HG02759 (cell line): ENCODE data around the gene LRP4.
A peak's percentile ranks its signal among the peaks of the same experiment; 100 is the strongest.

Source experiments
- ATAC-seq: cut with Tn5 transposase; IDR thresholded peaks from one replicate; pipeline ENCODE4 v1.9.1; 2021; ENCODE audit warnings: mild to moderate bottlenecking, moderate library complexity; ENCODE audit not compliant: unreplicated experiment

The LRP4 gene

DNA sequence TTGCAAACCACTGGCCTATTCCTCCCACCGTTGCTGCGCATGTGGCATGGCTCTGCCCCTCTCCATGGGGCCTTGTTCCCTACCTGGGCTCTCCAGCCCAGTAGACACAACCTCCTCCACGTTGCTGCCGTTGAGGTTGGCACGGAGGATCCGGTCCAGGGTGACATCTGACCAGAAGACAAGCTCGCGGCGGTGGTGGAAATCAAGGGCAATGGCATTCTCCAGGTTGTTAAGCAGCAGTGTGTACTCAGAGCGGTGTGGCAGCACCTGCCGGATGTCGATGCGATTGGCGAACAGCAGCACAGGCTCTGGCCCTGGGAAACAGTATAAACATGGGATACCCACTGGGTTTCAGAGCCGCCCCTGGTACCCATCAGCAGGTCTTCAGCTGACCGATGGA lies 23.8 kb downstream of the LRP4 start:
- no peak for ATAC-seq

DNA sequence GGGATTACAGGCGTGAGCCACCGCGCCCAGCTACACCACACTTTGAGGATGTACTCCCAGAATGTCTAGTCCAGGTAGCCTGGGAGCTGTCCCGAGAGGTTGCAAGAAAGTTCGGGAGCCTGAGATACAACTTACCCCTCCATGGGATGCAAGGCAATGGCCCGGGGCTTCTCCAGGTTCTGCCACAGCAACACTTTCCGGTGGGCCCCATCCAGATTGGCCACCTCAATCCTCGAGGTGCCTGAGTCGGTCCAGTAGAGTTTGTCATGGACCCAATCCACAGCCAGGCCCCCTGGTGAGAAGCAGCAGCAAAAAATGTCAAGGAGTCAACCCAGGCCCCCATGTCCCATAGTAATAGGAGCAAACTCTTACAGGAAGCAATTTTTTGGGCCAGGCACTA lies 25.5 kb downstream of the LRP4 start:
- no peak for ATAC-seq

DNA sequence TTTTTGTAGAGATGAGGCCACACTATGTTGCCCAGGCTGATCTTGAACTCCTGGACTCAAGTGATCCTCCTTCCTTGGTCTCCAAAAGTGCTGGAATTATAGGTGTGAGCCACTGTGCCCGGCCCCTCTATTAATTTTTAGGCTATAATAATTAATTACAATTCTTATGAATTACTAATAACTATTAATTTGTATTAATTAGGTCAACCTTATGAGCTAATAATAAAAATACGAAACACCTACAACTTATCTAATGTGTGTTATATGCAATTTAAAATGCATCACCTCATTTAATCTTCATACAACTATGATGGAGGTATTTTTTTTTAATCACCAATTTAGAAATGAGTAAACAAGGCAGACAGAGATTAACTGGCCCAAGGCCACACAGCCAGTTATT lies 26.2 kb downstream of the LRP4 start:
- ATAC-seq = no peak

DNA sequence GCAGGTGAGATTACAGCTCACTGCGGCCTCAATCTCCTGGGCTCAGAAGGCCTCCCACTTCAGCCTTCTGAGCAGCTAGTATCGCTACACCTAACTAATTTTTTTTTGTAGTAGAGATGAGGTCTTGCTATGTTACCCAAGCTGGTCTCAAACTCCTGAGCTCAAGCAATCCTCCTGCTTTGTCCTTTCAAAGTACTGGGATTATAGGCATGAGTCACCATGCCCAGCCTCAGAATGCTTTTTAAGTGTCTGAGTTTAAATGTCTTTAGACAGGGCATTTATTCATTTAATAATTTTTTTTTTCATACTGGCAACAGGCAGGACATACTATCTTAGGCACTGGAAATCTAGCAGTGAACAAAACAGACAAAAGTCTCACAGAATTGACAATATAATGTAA lies 27.7 kb downstream of the LRP4 start:
- ATAC-seq = no peak

DNA sequence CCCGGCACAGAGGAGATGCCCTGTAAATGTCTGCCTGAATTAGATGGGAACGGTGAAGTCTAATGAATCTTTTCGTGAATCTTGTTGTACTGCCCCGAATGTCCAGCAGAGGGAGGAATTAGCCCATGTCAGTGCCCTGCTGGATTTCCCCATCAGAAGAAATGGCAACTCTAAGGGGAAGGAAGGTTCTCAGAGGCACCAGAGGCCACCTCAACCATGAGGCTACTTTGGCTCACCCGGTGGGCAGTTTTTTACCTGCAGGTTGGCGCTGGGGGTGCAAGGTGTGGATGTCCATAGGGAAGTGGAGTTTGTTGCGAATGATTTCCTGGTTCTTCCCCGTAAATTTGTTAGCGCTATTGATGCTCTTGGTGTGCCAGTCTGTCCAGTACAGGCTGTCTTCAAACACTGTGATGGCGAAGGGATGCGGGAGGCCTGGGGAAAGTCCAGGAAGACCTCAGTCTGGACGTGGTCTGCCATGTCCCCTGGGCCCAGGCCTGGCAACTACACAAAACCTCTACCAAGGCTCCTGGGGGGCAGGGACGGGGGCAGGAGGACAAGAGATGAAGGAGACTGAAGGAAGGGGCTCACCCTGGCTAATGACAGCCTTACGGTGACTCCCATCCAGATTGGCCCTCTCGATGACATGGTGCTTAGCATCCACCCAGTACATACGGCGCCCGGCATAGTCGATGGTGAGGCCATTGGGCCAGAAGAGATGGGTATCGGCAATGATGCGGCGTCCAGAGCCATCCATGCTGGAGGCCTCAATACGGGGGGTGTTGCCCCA lies 28.5 kb downstream of the LRP4 start:
- ATAC-seq = peak; percentile 65

DNA sequence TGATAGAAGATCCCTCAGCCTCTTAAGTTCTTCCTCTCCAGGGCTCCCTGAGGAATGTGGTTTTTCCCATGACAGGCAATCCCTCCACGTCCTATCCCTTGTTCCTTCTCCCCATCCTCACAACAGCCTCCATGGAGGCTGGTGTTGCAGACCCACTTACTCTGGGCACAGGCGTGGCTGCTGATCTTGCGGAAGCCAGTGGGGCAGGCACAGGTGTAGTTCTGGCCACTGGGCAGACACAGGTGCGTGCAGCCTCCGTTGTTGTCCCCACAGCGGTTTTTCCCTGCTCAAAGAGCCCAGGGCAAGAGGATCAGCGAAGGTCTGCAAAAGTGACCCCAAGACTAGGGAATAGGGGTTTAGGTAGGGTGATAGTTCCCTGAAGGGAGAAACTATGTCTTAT lies 29.1 kb downstream of the LRP4 start:
- ATAC-seq = no peak

DNA sequence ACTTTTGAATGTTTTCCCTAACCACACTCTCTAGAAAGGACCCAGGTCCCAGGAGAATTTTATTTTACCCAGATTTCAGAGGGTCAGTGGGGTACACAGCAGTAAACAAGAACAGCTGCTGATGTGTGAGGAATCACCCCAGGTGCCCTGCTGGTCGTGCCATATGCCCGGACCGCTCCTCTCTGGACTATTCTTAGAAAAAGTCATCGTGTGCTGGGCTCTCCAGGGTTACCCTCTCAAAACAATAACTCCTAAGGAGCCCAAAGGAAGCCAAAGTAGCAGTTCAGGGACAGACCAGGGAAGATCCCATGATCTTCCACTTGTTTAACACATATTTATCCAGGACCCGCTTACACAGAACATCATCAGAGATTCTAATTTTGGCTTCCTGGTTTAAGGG lies 29.7 kb downstream of the LRP4 start:
- no peak for ATAC-seq

DNA sequence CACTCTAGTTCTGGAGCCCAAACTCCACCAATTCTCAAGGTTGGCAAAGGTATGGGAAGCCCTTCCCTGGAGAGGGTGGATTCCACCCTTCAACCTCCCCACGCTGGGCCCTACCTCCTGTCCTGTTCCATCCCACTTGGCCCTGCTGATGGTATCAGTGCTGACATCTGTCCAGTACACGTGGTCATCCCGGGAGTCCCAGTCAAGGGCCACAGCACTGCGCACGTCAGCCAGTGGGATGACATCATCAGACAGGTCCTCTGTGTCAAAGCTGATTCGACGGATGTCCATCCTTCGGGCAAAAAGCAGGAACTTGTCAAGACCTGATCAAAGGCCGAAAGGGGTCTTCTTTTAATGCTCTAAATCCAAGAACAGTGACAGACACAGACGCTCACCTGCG lies 32.1 kb downstream of the LRP4 start:
- no peak for ATAC-seq

DNA sequence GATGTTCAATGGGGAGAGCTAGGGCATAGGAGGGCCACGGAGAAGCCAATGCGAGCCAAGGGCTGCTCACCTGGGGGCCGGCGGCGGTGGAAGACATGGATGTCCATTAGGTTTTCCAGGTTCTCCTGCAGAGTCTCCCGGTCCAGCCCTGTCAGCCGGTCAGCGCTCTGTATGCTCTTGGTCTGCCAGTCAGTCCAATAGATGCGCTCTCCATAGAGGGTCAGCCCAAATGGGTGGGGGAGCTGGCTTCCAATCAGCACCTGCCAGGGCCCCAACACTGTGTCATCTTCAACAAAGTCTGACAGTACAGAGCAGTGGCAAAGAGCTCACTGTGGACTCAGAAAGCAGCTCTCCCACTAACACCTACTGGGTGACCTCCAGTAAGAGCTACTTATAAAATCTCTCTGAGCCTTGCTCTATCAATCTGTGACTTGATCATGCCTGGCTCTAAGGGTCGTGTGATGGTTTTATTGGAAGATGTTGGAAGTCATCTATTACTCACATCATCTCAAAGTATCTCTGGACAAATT lies 39.2 kb downstream of the LRP4 start:
- no peak for ATAC-seq

DNA sequence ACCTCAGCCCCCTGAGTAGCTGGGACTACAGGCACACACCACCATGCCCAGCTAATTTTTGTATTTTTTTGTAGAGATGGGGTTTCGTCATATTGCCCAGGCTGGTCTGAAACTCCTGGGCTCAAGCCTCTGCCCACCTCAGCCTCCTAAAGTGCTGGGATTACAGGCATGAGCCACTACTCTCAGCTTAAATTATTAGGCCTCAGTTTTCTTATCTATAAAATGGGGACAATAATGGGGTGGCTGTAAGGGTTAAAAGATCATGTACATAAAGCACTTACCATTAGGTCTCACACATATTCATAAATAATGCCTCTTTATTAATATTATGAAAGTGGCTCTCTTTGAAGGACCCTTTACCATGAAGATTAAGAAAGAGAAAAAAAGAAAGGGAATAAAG lies 40.8 kb downstream of the LRP4 start:
- ATAC-seq = no peak

DNA sequence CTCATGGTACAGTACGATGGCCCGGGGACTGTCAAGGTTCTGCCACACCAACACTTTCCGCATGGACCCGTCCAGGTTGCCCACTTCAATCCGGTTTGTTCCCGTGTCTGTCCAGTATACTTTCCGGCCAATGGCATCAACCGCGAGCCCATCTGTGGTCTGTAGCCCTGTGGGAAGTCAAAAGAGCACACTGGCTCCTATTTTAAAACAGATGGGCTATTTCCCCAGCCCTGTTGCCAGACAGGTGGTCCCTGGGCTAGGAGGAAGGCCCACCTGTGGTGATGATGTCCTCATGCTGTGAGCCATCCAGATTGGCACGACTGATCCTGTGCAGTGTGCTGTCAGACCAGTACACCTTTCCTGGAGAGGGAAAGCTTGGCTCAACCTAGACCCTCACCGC lies 41.9 kb downstream of the LRP4 start:
- no peak for ATAC-seq

DNA sequence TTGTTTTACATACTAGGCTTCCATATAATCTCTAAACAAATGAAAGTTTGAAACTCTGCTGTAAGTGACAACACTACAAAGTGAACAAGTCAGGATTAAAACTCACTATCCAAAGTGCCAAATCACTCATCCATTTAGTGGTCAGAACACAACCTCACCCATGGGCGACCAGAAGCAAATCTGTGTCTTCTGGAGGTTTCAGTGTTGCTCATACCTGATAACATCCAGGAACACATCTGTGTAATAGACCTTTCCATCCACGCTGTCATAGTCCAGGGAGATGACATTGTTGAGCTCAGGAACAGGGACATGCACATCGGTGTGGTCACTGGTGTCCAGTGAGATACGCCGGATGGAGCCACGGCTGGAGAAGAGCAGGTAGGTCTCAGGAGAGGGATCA lies 43.8 kb downstream of the LRP4 start:
- no peak for ATAC-seq

DNA sequence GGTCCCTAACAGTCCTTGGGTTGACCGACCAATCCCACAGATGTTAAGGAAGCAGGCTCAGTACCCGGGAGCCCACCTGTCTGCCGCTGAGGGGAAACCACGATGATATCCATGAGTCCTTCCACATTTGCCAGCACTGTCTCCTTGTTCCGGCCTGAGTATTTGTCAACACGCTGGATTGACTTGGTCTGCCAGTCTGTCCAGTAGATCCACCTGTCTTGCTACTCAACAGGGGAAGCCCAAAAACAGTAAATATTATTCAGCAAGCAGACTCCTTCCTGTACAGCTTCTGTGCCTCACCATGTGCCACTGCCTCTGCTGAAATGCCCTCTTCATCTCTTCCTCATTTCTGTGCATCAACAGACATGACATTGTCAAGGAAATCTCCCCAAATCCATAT lies 49.4 kb downstream of the LRP4 start:
- no peak for ATAC-seq

DNA sequence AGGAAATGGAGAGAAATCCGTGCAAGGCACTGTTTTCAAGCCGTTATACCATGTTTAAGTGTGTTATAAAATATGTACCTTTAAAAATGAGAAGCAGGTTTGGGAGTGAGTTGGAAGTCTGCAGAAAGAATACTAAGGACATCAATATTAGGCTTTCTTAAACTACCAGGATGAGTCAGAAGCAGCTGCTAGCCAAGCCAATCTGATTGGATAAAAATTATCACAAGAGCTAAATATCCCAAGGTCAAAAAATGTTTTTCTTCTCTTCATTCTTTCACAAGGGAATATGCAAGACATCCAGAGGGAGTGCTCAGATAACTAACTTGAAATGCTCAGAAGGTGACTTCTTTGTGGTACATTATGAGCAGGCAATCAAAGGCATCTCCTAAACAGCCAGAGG lies 53.0 kb downstream of the LRP4 start:
- no peak for ATAC-seq

DNA sequence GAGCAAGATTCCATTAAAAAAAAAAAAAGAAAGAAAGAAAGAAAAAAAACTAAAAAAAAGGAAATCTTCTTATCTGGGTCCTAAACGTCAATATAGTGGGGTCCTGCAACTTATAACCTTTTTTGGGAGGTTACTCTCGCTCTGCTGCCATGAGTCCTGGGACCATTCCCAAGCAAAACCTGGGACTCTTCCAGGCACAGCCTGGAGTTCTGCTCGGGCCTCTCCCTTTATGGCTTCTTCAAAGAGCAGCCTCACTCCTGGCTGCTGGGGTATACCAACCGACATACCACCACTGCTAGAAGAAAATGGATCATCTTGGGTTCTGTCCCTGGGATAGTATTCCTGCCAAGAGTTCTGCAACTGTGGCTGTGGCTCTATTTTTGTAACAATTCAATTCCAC lies 58.1 kb downstream of the LRP4 start:
- no peak for ATAC-seq

DNA sequence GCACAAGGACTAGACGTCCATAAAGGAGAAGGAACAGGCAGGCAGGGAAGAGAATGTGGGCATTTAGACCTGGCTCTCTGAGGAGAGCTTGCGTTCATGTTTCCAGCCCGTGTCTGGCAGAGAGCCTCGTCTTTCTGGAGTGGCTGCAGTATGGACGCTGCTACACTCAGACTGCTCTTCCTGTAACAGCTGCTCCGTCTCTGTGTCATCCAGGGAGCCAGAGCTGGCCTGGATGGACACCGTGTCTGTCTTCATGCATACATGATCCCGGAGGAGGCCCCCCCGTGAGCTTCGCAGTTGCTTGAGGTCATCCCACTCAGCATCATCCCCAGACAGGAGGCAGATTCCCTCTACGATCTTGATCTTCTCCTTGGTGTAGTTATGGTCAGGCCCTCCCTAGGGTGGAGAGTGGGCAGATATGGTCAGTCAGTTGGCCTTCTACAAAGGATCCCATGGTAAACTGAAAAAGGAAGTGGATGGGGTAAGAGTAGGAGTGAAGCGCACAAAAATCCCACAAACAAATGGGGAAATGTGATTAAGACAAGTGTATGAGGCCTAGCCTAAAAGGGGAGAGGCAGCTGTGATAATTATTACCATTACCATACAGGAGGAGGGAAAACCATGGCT lies 59.3 kb downstream of the LRP4 start:
- no peak for ATAC-seq

DNA sequence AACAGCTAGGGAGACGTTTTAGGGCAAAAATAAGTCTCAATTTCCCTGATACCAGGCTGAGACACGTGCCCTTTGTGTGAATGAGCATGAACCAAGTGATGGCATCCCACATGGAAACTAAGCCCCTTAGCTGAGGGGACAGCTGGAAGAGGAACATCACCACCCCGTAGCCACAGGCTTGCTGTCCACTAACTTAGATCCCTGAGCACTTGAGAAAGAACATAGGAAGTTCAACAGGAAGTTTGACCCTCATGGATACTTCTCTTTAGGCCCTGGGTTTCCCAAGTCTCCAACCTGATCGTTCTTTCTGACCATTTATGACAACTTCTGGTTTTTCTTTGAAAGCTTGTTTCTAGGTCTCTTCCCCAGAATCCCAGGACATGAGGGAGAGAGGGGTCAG lies 60.7 kb downstream of the LRP4 start:
- ATAC-seq = no peak

DNA sequence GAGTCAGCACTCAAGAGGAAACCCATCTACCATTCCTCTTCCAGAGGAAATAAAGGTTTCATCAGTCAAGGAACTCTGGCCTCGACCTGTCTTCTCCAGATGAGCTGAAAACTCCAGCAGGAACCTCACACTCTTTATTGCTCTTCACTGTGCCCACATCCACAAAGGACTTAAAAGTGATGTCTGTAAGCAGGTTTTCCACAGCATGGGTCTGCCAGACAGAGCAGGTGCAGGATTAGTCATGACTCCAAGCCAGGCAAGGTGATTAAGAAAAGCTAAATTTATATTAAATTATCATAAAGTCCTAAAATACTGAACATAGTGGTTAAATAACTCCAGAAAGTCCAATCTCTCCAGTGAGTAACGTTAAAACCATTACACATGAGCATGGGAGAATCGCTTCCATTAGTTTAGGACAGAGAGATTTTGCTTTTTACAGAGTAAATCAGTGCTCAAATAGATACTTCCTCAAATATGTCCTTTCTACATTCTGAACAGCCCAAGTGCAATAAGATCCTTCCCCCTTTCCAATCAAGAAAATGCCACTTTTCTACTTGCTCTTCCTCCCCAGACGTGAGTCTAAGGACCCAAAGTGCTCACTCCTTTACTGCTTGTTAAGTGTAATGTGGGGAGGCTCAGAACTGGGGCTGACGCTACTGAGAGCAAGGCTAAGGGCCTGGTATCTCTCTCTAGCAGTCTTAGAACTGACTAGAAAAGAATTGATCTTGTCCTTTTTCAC lies 61.6 kb downstream of the LRP4 start:
- ATAC-seq = no peak

DNA sequence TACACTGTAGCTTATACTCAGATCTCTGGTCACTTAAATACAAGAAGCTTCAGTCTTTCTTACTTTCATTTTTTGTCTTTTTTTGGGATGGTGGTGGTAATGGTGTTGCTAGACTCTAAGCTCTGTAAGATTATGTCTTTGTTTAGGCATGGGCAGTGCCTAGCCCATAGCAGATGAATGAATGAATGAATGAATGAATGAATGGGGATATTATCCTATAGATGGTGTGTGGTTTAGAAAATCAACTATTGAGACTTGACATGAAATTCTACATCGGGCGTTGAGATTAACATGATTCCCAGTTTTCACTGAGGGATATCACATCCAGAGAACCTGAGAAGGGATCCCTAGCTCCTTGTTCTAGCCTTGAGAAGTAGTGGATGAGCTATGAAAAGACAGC lies 62.5 kb downstream of the LRP4 start:
- ATAC-seq = no peak

DNA sequence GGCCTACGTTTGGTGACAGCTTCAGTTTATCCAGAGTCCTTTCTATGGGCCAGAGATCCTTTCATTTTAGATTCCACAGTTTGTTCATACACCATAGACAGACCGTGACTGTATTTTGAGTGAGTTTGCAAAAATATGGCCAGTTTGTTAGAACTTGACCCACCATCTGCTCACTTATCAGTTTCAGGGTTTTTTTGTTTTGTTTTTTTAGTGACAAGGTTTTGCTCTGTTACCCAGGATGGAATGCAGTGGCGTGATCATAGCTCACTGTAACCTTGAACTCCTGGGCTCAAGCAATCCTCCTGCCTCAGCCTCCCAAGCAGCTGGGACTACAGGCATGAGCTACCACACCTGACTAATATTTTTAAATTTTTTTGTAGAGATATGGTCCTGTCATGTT lies 63.2 kb downstream of the LRP4 start:
- no peak for ATAC-seq

DNA sequence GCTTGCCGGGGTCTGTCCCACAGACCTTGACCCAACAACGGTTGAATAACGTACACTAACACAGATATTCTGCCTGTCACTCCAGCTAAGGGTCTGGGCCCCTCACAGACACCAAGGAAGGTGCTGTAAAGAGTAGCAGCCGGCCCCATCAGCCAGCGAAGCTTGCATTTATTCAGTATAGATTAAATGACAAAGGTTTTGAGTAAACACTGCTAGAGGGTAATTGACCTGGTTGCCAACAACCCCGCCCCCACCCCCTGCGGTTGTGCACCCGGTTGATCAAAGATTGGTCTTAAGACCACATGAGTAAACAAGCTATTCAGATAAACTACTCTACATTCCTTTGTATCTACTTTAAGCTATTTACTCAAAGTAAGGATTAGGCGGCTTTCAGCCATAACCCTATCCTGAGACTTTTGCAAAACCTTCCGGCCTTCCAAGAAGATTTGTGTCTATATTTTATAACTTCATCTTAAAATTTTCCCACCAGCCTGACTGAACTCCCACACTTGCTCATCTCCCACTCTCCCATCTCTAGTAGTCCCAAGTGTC lies 67.4 kb downstream of the LRP4 start:
- ATAC-seq = no peak

DNA sequence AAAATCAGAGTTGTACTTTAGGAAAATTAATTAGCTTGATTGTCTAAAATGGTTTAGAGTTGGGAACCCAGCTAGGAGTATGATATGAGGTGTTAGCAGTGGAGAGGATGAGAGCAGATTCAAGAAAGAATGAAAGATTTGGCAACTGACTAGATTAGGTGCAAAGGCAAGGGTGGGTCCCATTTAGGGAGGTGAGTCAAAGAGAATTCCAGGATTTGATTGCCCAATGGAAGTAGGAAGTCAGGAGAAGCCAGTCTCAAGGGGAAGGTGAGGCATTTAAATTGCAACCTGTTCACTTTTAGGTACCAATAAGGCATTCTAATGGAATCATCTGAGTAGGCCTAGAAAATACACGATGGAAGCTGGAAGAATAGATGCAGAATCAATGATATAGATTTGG lies 68.7 kb downstream of the LRP4 start:
- ATAC-seq = no peak
